Left kidney (tissue), 8 donors: ENCODE results near the gene DDX59. TPM values are rescaled to one million over a fixed set of nuclear protein-coding genes. Genes with fewer than 3 reads are reported as not detected.

Source experiments
- DNase-seq: peaks from one replicate; pipeline ENCODE4 v3.0.0-alpha.2; 2013
- long read RNA-seq, 8 donors: transcript quantifications; one replicate each; lab custom pipeline, GENCODE V29; 2026
- polyA plus RNA-seq: library from polyadenylated mRNA; unstranded; fragments of 120-200 nt; gene quantifications from one replicate; pipeline ENCODE4 v1.2.1, GENCODE V29; 2013; ENCODE audit not compliant: insufficient read length

The DDX59 gene
- polyA plus RNA-seq, result 38.2 TPM
- long read RNA-seq, donor 1, partial matches to known transcripts, result 0 of 2 reads
- long read RNA-seq, donor 1, other reads (novel, unspliced or antisense), result 0 of 2 reads
- long read RNA-seq, donor 2, partial matches to known transcripts, result 0 of 1 reads
- long read RNA-seq, donor 2, other reads (novel, unspliced or antisense), result 0 of 1 reads
- long read RNA-seq, donor 3, partial matches to known transcripts, result 0 of 2 reads
- long read RNA-seq, donor 3, other reads (novel, unspliced or antisense), result 0 of 2 reads
- long read RNA-seq, donor 4, result 0 reads
- long read RNA-seq, donor 5, partial matches to known transcripts, result 0 of 4 reads
- long read RNA-seq, donor 5, other reads (novel, unspliced or antisense), result 0 of 4 reads
- long read RNA-seq, donor 6, partial matches to known transcripts, result 0 of 3 reads
- long read RNA-seq, donor 6, other reads (novel, unspliced or antisense), result 0 of 3 reads
- long read RNA-seq, donor 7, result 0 reads
- long read RNA-seq, donor 8, partial matches to known transcripts, result 0 of 2 reads
- long read RNA-seq, donor 8, other reads (novel, unspliced or antisense), result 0 of 2 reads

DNA sequence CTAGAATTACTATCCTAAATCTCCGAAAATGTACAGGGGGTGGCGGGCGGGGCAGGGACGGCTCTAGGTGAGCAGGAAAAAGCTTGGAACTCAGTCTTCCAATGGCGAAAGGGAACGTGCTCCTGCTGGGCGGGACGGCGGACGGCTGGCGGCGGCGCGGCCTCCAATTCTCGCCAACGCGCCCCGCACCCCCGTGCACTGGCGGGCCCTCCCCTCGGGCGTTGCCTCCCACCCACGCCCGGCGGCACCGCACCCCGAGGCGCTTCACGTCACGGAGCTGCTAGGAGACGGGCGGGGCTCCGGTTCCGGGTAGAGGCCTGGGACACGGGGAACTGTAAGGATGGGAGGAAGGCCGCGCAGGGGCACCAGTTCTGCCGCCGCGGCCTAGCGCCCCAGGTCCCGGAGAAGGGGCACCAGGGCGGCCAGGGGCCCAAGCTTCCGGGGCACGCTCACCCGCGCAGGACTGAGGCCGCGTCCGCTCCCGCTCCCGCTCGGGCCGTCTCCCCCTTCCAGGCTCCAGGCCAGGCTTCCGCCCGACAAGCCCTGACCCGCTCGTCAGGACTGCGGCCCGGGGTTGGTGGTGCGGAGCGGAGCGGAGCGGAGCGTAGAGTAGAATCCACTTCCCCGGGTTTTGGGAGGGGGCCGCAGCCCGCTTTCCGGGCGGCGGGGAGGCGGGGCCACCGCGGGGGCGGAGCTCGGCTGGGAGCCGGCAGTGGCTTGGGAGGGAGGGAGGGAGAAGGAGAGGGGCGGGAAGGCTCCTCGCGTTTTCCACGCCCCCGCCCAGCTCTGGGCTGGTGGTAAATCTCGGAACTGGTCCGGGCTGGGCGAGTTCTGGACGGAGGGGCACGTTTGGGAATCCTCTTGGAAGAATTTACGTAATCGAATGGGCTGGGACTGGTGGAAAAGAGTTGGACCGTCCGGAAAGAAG, at the start of gene DDX59:
DDX59 (minus strand) TSS at position 594 of the 928 bp plus-strand sequence. CDS start 3,167 bp downstream, outside the sequence.
- DNase-seq, result peak; percentile 96

- no peak for DNase-seq
Measured at GRCh38 chr1:200714504-200715187, 44.9 kb upstream of the DDX59 start.

DNA sequence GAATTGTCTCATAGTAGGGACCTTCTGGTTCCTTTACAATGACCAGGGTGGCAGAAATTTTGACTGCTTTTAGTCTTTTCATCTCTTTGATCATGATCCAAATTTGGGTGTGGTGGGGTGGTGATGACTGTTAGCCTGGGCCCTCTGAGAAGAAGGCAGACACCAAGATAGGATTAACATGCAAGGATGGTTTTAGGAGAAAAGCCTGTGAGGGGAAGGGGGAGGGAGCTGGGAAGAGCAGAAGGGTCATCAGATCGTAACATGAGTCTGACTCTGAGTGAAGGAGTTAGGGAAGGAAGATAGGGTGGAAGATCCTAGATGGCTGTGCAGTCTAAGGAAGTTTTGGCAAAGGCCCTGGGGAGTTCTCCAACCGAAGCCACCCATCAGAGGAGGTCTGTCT, 40.5 kb upstream of the DDX59 start:
- DNase-seq, result no peak

GRCh38 chr1:200708769-200709168, 39.1 kb upstream of the DDX59 start:
- no peak for DNase-seq

GRCh38 chr1:200708161-200708560, 38.5 kb upstream of the DDX59 start:
- DNase-seq, result no peak

DNA sequence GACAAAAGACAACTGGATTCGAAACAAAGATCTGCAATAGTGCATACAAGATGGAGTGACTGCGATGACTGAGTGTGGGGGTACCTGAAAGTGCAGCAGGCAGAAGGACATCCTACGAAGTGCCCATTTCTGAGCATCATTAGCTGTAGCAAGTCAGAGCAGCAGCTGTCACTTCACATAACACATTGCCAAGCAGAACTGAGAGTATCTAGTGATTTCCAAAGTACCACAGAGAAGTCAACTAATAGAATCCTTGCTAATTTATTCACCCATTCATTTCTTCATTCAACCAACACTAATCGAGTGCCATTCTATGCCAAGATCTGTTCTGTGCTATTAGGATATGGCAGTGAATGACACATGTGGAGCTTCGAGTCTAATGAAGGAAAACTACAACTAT, 37.4 kb upstream of the DDX59 start:
- no peak for DNase-seq

- DNase-seq, result no peak
Measured at GRCh38 chr1:200706111-200706814, 36.6 kb upstream of the DDX59 start.

- DNase-seq, result no peak
Measured at GRCh38 chr1:200704986-200705500, 35.3 kb upstream of the DDX59 start.

GRCh38 chr1:200699871-200700270, 30.2 kb upstream of the DDX59 start:
- DNase-seq, result no peak

- DNase-seq, result no peak
Measured at GRCh38 chr1:200694738-200695137, 25.0 kb upstream of the DDX59 start.

DNA sequence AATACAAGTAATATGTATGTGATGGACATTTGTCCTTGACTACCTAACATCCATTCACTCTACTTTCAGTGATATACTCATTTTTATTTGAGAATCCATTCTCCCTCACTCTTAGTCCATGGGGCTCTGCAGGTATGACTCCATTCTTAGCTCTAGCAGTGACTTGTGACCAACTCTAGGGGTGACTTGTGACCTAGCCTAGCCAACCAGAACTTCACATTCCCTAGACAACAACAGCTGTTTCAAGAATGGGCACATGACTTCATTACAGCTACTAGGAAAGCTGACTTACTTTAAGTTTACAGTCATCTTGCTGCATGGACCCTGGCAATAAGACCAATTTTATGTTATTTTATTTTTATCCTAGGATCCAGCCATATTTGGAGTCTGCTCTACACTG, 23.6 kb upstream of the DDX59 start:
- DNase-seq, result no peak

GRCh38 chr1:200692316-200692715, 22.6 kb upstream of the DDX59 start:
- no peak for DNase-seq

DNA sequence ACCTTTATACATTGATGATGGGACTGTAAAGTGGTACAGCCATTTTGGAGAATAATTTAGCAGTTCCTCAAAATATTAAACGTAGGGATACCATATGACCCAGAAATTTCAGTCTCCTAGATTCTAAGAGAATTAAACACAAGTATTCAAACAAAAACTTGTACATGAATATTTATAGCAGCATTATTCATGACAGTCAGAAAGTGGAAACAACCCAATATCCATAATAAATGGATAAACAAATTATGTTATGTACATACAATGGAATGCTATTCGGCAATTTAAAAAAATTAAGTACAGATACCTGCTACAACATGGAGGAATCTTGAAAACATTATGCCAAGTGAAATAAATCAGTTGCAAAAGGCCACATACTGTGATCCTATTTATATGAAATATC, 16.9 kb upstream of the DDX59 start:
- no peak for DNase-seq

- DNase-seq, result no peak
Measured at GRCh38 chr1:200684015-200684414, 14.3 kb upstream of the DDX59 start.

DNA sequence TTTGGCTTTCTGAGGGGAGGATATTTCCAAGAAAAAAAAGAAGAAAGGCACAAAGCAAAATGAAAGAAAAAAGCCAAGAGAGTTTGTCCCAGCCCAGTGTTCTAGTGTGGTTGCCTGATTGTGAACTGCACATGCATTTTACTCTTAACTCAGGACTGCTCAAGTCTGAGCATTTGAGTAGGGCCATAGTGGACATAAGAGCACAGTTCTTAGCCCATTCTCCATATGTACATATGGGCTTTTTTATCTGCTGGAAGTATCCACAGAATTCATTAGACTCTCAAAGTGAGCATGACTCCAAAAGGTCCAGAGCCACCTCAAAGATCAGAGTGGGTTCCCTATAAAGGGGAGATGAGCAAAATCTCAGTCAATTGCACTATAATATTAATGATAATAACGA, 13.6 kb upstream of the DDX59 start:
- no peak for DNase-seq

GRCh38 chr1:200681231-200681630, 11.5 kb upstream of the DDX59 start:
- DNase-seq, result no peak

DNA sequence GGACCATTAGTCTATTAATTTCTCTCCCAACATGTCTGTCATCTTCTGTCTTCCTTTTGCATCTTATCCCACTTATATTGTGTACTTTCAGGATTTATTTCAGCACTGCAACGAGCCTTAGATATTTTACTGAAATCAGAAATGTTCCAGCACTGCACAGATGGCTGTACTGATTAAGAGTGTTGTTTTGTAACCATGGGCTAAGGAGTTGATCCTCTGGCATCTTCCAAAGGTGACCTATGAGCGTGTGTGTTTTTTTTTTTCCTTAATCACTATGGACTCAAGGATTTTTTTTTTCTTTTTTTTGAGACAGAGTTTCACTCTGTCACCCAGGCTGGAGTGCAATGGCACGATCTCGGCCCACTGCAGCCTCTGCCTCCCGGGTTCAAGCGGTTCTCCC, 7.1 kb upstream of the DDX59 start:
- no peak for DNase-seq

- DNase-seq, result no peak
Measured at GRCh38 chr1:200675588-200675852, 5.8 kb upstream of the DDX59 start.

DNA sequence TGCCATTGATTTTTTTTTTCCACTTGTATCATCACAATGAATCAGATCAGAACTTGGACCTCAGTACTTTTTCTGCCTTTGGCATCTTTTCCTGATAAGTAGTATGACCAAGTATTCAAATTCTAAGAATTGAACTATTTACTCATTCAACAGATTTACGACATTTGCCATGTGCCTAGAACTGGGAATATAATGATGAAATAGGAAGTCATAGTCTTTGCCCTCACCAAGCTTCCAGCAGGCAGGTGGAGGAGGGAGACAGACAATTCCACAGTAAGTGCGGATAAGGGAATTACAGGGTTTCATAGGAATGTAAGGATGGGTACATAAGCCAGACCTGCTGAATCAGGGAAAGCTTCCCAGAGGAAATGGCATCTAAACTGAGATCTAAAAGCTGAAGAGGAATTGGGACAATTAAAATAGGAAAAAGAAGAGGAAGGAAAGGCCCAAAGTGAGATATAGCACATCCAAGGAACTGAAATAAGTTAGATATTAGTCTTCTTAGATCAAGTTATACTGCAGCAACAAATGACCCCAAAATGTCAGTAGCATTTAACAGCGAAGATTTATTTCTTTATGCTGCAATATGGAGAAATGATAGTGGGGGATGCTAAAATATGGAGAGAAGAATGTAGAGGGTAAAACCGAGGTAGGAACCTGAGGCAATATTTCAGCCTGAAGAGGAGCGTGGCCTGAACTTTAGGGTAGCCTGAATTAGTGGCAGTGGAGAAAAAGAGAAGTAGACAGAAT, 5.3 kb upstream of the DDX59 start:
- DNase-seq, result no peak

DNA sequence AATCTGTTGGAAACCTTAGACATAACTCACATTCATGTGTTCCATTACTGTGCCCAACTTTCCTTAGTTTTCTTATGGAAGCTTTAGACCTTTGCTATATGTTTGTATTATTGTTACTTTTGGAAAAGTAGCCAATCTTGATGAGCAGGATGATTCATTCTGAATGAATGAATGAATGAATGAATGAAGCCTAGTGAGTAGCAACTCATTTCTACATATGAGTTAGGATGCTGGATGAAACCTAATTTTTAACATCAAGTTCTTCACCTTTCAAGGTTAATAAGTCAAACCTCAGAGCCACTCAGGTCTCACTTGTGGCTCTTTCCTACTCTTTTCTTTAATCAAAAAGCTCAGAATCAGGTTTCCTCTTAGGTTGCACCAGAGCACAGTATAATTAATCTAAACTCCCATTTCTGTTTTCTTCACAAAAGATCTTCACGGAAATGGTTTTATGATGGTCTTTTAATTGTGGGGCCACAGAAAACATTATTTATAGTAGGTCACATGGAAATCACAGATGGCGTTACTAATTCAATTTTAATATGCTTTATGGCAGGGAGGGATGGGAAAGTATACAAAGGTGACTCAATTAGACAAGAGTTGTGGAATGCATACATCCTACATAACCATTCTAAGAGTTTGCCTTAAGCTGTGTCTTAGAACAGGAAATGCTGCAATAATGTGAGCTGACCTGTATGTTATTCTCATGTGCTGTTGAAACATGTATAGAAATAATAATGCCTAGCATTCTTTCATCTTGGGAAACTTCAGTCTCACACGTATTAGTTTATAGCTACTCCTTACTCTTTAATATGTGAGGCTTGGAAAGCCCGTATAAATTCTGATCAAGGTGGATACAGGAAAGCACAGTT, 4.5 kb upstream of the DDX59 start:
- DNase-seq, result no peak
